Activated CD8-positive, alpha-beta memory T cell treated with anti-CD3 and anti-CD28 coated beads, Interleukin-2, amount 50 U/mL, for 1 hour (primary cell): ENCODE results near the gene IQCN.

ENCODE experiments used
- DNase-seq: peaks from one replicate; pipeline ENCODE4 v3.0.0-alpha.2; 2020; ENCODE audit errors: extremely low read depth

IQCN gene

GRCh38 chr19:18266771-18267686 lies 7.2 kb downstream of the IQCN start:
- DNase-seq, result no peak

DNA sequence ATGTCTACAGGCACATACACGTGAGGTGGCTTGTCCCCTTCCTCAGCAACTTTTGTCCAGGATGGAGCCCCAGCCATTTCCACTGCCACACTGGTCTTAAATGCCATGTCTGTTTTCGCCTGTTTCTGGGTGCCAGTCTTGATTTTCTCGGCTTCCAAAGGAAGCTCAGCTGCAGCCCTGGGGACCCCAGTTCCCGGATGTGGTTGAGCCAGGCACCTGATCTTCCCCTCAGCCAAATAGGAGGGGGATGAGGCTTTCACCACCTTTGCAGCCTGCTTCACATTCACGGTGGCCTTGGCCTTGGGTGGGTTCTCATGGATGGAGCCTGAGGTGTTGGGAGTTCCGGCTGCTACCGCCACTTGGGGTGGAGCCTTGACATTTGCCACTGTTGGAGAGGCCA lies 8.7 kb downstream of the IQCN start:
- DNase-seq, result no peak

DNA sequence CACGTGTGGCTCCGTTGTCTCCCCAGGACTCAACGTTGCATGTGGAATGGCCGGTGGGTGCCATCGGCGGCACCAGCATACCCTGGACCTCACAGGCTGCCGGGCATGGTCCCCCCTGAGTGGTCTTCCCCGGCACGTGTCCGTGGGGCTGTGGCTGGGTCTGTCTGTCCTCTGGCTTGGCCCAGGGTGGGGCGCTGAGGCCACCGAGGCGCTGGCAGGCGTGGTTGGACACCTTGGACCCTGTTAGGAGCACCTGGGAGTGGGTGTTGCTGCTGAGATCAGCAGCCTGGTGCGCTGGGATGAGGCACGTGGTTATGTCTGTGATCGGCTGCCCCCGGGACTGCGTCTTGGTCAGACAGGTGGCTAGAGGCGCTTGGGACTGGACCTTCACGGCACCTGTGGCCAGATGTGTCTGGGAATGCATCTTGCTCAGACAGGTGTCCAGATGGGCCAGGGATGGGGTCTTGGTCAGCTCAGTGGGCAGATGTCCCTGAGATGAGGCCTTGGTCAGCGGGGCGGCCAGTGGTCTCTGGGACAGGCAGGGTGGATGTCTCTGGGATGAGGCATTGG lies 9.2 kb downstream of the IQCN start:
- DNase-seq, result no peak

- no peak for DNase-seq
These were observed 10.0 kb downstream of the IQCN start for GRCh38 chr19:18264137-18264854.

DNA sequence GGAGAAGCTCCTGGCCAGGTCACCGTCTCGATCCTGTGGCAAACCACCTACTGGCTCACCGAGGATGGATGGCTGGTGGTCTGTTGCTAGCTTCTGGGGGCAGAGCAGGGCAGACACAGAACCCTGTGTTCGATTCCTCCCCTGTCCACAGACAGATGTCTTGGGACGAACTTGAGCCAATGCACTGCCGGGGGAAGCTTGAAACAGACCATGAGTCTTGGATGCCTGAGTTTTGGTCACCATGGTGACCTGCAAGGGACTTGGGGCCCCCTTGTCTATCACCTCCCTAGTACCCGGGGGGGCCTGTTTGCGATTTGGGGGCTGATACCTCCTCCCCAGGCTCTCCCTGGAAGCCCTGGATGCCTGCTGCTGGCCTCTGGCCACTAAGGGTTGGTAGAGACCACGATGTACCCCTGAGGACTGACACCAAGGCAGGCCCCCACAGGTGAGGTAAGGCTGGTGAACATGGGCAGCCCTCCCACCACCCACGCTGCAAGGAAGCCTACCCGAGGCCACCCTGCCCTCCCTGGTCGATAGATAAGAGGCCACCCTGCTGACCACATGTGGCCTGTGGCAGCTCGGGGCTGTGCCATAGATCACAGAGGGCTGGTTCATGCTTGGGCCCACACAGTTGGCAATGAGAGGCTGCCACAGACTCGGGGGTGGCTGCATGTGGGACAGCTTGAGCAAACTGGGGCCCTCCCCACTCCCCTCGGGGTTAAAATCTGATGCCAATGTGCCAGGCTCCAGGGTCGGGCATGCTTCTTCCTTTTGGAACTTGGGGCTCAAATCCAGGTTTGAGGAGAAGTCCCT lies 10.7 kb downstream of the IQCN start:
- no peak for DNase-seq

DNA sequence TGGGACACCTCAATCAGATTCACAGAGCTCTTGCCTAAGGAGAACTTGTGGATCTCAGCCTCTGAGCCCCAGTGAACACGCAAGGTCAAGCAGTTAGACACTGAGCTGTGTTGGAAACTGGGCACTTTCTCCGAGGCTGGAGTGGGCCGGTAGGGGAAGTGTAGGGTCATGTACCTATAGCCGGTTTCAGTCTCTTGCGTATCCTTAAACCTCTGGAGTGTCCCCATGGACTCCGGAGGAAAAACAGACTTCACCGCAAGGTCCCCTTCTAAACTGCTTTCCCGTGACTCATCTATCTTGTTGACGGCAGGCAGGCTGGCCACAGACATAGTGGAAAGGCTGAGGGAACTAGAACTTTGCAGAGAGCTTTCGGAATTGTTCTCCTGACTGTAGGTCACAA lies 11.3 kb downstream of the IQCN start:
- no peak for DNase-seq

GRCh38 chr19:18262144-18262543 lies 12.1 kb downstream of the IQCN start:
- no peak for DNase-seq

DNA sequence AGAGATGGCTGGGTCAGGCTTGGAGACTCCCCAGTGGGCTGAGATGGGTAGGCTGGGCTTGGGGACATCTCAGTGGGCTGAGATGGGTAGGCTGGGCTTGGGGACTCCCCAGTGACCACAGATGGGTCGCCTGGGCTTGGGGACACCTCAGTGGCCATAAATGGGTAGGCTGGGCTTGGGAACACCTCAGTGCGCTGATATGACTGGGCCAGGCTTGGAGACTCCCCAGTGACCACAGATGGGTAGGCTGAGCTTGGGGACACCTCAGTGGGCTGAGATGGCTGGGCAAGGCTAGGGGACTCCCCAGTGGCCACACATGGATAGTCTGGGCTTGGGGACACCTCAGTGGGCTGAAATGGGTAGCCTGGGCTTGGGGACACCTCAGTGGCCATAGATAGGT lies 12.8 kb downstream of the IQCN start:
- no peak for DNase-seq

DNA sequence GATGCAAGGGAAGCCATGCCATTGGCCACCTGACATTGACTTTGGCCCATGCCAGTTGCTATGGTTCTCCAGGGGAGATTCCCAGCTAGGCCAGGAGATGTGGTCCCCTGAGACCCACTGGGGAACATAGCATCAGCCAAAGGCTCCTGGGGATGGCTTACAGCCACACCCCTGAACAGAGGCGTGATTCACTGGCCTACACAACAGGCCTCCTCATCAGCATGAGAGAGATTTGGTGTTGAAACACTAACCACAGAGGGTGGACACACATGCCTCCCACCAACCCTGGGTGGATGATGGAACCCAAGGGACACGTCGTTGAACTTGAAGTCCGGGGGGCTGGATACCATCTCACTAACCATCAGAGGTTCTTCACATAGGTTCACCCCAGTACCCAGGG lies 14.4 kb downstream of the IQCN start:
- DNase-seq, result no peak

- DNase-seq, result no peak
These were observed 16.5 kb downstream of the IQCN start for GRCh38 chr19:18257503-18258470.

- no peak for DNase-seq
These were observed 19.4 kb downstream of the IQCN start for GRCh38 chr19:18254546-18255503.

GRCh38 chr19:18253716-18254115 lies 20.5 kb downstream of the IQCN start:
- DNase-seq, result no peak

- no peak for DNase-seq
These were observed 21.1 kb downstream of the IQCN start for GRCh38 chr19:18253130-18253529.

DNA sequence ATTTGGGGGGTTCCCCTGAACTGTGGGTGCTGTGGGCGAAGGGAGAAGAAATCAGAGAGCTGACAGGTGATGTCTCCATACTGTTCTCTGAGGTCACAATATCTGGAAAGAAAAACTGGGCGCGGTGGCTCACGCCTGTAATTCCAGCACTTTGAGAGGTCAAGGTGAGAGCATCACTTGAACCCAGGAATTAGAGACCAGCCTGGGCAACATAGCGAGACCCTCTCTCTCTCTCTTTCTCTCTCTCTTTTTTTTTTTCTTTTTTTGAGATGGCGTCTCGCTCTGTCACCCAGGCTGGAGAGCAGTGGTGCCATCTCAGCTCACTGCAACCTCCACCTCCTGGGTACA lies 21.9 kb downstream of the IQCN start:
- no peak for DNase-seq

DNA sequence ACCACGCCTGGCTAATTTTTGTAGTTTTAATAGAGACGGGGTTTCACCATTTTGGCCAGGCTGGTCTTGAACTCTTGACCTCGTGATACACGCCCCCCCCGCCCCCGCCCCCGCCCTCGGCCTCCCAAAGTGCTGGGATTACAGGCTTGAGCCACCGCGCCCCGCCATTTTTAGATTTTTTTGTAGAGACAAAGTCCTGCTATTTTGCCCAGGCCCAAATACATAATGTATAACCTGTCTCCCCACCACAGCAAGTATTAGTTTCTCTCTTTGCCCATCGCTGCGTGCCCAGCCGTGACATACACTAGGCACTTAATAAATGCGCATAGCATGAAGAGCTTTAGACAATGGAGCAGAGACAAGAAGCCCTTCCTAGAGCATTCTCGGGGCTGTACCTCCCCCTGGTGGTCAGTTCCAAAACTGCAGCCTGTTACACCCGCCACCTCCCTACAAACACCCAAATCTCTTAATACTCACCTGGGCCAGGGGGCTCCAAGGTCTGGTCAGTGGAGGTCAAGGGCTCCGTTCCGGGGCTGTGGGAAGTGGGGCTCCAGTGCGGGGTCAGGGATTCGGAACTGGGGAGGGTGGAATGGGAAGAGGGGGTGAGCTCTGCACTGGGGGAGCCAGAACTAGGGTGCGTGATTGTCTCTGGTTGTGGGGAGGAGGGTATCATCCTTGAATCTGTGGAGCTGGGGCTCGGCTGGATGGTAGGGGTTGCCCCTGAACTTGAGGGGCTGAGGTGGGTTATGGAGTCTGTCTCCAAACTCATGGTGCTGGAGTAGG lies 22.5 kb downstream of the IQCN start:
- DNase-seq, result no peak

DNA sequence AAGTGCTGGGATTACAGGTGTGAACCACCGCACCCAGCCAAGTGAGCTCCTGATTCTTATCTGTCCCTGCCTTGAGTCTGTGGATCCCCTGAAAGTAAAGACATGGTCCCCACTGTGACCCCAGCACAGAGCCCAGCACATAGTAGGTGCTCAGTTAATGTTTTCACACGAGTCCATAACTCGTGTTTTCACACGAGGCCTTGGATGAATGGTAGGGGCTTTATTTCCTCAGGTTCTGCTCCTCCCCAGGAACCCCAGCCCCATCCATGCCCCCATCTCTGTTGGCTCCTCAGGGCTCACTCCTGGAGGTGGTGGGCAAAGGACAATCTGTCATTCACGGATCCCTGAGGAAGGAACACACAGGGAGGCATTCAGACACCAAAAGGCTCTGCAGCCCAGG lies 24.4 kb downstream of the IQCN start:
- DNase-seq, result no peak

GRCh38 chr19:18245297-18245696 lies 29.0 kb downstream of the IQCN start:
- DNase-seq, result no peak

DNA sequence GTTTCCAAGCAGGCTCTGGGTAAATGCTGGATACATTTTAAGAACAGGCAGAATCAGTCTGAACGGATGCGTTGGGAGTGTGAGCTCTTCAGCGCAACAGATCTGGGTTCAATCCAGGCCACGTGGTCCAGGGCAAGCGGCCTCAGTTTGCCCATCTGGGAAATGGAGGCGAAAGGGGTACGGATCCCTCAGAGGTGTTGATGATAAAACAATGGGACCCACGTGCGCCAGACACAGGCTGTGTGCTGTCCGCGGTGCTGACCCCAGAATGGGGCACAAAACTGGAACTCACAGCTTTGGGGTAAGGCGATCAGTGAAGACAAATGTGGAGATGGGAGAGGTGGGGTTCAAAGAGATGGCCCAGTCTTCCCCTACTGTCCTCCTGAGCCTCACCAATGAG lies 34.9 kb downstream of the IQCN start:
- no peak for DNase-seq

DNA sequence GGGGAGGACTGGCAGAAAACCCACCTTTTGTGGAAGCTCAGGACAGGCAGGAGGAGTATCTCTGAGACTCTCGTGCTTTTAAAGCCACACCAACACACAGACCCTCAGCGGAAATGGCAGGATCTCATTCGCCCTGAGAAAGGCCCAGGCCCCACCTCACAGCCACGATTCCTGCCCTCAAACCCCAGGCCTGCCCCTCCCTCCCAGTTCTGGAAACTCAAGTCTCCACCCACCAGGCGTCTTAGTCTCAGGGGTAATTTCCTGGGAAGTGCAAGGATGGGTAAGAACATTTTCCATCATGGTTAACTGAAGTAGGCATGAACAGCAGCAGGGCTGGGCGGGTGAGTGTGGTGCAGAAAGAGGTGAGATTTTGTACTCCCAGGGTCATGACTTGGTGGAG lies 40.1 kb downstream of the IQCN start:
- DNase-seq, result no peak
